Measurements from ENCODE around the gene MOG.
"Not testable (repeated sequence)": the region's sequence is repeated elsewhere in the genome, so short reads cannot be mapped to it uniquely, and the experiment has no call there.

The MOG gene

DNA sequence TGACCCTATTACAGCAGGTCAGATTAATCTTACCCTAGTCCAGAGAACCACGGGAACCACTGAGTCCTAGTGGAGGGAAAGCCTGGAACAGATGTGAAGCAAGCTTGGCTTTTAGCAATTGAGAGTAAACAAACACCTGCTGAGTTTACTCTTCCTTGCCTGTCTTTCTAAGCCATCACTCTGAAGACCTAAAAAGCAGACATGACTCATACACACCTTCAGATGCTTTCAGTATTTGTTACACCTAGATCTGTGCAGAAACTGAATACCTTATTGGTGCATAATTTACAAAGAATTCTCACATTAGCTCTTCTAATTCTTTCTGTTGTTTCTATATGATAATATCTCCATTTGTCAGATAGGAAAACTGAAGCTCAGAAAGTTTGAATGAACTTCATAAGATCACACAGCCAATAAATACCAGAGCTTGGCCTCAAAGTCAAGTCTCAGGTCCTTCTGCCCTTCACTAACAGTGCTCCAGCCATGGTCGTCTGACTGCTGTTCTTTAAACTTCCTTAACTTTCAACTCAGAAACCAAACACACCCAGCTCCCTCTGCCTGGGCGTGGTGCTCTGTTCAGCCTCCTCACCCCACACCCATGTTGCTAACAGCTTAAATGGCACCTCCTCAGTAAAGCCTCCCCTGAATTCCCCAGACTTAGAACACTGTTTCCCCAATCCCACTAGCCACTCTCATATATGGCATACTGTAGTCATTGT, 15.3 kb upstream of the MOG start:
- peak; percentile 71 for ATAC-seq

DNA sequence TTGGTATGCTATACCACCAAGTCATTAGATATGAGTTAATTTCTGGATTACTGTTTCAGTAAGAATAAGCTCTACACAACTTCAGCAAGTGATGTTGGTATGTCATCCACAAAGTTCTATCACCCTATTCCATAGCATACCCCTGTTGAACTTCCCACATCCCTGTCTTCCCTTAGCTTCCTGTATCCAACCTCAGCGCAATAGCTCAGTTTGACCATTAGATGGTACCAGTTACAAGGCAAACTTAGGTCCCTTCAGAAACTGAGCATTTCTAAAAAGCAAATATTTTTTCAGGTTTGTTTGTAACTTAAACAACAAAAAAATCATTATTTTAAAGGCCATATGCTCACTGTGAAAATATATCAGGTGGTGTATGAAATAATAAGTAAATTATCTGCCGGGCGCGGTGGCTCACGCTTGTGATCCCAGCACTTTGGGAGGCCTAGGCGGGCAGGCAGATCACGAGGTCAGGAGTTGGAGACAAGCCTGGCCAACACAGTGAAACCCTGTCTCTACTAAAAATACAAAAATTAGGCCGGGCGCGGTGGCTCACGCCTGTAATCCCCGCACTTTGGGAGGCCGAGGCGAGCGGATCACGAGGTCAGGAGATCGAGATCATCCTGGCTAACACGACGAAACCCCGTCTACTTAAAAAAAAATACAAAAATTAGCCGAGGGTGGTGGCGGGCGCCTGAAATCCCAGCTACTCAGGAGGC, 8.8 kb upstream of the MOG start:
- DNase-seq: no peak
- ATAC-seq: no peak

More for the DNA sequence above, 15.3 kb upstream of the MOG start:
- DNase-seq: no peak

DNA sequence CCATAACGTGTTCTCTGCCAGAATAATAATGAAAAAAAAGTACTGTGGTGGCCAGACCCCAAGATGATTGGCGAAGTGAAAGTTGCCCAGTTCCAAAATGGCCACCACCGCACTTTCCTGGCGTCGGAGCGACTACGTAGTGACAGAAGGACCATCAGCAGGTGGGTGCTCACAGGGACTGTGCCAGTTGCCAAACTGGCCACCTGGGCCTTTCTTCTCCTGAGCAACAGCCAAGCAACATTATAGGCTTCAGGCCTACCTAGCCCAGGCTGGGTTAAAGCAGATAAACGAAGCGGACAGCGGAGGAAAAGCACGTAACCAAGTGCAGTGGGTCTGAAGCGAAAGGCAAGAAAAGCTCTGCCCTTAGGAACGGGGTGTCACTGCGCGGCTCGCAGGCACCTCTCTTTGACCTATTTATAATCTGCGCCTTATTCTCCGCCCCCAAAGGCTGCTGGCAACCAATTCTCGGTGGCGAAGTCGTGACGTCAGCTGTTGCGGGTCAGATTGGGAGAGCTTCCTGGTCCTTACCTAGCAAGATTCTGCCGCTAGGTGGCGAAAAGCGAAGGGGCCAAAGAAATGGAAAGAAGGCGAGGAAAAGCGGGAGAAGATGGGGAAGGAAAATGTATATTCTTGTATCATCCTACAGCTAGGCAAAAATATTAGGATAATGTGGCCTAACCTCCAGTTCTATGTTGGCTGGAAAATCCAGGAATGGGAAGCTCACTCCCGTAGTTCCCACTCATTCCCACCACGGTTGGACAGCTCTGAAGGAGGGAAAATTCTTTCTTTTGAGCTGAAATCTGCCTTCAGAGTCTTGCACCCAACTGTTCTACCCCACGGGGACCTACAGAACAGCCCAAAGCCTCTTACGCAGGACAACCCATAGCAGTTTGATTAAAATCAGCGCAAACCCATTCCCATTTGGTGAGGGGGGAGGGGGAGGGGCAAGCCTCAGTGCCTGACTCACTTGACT, 6.9 kb upstream of the MOG start:
- ATAC-seq (peak; percentile 97), DNase-seq (peak; percentile 98)

DNA sequence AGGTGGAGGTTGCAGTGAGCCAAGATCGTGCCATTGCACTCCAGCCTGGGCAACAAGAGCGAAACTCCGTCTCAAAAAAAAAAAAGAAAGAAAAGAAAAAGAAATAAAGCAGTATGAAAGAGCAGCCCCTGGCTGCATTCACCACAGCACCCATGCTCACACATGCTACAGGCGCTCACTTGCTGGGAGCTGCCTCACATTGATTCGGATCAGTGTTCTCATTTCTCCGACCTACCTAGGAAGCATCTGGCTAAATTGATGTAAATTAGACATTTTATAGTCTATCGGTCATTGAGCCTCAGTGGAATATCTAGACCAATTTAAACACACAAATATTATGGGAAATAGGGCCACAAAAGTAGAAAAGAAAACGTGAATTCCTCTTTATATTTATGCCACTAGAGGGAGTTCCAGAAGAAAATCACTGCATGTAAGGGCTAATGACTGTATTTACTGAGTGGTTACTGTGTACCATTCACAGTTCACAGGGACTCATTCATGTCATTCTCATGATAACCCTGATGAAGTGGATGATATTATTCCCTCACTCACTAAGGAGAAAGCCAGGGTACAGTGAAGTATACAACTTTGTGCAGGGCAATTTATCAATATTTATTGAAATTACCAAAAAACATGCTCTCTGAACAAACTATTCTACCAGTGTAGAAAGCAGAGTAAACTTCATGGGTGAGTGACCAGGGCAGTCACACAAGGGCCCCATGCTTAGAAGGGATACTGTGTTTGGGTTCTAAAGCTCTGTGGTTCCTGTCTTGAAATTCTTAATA, 5.3 kb upstream of the MOG start:
- ATAC-seq (no peak), DNase-seq (no peak)

DNA sequence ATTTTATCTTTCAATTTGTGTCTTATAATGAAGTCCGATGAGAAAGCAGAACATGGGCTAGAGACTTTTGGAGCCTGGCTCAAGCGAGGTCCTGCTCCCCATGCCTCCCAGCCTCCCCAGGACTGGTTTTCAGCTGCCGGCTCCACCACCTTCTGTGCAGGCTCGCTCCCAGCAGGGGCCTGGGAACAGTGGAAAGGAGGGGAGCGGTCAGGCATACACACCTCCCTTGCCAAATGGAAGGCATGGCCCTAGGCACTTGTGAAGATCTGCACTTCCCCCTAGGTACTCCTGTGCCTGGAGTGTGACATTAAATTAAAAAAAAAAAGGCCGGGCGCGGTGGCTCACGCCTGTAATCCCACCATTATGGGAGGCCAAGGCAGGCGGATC, 4.7 kb upstream of the MOG start:
- DNase-seq: no peak
- no peak for ATAC-seq

DNA sequence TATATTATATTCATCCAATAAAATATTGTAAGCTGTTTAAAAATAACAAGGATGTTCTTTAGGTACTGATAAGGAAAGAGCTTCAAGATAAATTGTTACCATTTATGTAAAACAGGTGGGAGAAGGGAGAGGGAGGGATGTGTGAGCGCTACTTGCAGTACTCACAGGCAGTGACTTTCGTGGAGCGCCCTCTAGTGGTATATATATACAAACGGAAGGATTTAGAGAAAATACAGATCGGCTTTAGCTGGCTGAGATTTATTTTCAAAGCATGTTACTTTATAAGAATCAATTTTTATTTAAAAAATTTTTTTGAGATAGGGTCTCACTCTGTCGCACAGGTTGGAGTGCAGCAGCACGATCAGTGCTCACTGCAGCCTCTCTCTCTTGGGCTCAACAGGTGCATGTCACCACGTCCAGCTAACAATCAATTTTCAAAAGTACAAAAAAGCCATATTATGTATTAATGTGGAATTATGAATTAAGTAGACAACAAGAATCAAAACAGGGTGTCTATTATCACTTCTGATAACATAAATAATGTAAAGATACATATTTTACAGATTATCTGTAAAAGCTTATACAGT, 3.3 kb upstream of the MOG start:
- DNase-seq (peak; percentile 37), ATAC-seq (no peak)

DNA sequence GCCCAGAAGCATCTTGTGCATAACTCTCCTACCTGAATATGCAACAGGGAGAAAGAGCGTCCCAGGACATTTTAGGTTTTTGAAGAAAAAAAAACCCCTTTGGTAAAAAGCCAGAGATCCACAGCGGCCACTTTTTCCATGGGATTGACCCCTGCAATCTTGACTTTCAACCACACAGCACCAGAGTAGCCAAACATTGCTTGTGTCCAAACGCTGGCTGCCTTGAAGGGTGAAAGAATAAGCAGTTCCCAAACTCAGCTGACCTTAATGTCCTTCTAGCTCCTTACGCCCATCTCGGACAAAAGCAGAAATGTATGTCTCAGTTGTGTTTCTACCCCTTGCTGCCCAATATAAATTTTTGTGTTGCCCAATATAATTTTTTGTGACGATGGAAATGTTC, 1.2 kb upstream of the MOG start:
- ATAC-seq (no peak), DNase-seq (no peak)

DNA sequence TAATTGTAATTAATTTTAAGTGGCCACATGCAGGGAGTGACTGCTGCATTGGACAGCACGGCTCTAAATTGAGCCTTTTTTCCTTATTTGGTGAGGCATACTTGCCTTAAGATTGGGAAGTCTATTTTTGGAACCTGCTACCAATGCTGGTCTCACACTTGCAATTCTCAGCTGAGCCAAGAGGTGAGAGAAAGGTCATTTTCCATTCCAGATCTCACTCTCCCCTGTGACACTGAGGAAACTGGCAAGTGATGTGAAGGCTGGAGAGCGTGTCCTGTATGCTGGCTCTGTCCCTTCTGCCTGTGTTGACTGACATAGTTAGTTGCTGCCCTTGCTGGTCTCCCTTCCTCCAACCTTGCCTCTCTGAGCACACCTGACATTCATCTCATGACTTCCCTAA, 735 bp upstream of the MOG start:
- no peak for ATAC-seq
- no peak for DNase-seq

DNA sequence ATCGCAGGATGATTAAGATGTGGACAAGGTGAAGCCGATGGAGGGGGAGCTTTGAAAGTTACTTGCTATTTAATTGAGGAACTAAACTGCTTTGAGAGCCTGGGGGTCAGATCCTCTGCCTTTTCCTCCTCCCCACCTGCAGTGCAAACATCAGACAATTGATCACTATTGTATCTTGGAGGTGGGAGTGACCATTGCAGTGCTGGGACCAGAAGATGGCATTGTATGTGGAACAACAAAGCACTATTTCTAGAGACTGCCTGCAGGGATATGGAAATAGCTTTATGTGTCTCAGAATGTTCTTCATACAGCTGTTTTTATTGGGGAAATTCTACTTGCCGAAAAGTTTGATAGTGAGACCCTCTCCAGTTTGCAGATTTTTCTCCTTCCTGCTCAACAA, 4.2 kb downstream of the MOG start:
- DNase-seq (no peak), ATAC-seq (no peak)

DNA sequence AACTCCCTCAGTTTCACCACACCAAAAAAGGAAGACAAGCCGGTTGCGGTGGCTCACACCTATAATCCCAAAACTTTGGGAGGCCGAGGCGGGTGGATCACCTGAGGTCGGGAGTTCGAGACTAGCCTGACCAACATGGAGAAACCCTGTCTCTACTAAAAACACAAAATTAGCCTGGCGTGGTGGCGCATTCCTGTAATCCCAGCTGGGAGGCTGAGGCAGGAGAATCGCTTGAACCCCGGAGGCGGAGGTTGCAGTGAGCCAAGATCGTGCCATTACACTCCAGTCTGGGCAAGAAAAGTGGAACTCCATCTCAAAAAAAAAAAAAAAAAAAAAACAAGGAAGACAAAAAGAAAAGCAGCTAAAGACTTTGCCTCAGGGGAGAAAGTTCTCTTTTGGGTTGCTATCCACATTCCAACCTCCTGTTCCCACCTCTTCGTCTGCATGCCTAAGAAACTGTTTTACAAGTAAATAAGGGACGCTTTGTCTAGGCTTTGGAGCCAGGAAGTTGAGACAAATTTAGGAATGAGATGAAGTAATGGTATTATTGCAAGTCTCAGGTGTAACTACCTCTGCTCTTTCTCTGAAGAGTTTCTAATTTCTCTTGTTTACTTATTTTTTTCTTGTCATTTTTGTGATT, 4.7 kb downstream of the MOG start:
- DNase-seq, ATAC-seq: not testable (repeated sequence)

DNA sequence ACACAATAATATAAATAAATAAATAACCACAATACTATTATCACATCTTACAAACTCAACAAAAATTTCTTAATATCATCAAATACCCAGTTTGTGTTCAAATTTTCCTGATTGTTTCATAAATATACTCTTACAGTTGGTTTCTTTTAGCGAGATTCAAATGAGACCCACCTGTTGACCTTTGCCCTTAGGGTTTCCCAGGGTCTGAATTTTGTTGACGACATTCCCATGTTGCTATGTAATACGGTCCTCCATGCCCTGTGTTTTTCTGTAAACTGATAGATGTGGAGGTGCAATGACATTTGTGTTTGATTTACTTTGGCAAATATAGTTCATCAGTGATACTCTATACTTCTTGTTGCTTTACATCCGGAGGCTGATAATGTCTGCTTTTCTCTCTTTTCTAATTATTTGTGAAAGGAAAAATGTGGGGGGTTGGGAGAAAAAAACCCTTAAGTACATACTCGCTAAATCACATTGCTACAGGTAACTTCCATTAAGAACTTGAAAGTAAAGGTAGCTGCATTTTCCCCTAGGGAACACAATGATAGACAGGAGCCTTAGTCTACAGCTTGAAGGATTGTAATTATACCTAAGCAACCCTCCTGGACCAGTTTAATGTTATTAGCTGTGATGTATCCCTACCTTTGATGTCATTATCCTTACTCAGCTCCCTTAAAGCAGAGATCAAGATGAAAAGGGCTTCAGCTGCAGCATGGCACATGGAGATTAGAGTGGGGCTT, 6.6 kb downstream of the MOG start:
- ATAC-seq: no peak

DNA sequence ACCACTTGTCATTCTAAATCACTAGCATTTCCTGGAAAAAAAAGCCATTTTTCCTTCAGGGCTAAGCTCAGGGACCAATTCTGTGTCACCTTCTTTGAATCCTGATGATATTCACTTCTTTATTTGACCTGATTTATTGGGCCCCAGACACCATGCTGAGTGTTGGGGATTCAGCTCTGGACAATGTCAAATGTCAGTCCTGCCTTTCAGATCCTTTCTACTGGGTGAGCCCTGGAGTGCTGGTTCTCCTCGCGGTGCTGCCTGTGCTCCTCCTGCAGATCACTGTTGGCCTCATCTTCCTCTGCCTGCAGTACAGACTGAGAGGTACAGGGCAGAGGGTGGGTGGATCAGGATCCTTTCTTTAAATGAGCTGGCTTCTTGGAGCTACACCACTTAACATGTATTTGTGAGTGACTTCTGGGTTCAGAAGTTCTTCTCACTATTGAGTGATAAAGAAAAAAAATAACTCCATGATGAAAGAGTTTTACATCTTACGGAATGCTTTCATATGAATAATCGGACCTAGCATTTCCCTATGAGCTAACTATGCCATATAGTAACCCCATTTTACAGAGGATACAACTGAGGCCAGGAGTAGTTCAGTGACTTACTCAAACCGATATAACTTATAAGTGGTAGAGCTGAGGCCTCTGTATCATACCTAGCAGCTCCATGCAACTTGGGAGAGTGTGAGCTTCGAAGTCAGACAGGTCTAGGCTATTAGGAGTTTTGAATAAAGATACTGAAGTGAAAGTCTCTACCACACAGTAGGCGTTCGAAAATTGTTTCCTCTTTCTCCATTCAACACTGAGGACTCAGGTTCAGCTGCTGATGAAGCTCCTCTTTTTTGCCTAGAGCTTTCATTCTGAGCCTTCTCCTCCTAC, 9.3 kb downstream of the MOG start:
- DNase-seq: no peak
- no peak for ATAC-seq

More for the DNA sequence above, 6.6 kb downstream of the MOG start:
- no peak for DNase-seq

DNA sequence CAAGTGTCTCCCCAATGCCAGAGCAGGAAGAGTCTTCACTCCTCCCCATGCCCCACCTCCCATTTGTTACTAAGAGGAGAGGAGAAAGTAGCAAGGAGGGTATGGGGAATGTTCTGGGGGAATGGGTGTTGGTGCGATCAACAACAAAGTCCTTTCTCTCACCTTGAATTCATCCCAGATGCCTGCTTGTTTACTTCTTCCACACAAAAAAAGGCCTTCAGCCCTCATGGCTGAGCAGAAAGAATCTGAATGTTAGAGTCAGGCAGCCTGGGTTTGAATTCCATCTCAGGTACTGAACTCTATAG, 9.9 kb downstream of the MOG start:
- ATAC-seq (no peak), DNase-seq (no peak)

DNA sequence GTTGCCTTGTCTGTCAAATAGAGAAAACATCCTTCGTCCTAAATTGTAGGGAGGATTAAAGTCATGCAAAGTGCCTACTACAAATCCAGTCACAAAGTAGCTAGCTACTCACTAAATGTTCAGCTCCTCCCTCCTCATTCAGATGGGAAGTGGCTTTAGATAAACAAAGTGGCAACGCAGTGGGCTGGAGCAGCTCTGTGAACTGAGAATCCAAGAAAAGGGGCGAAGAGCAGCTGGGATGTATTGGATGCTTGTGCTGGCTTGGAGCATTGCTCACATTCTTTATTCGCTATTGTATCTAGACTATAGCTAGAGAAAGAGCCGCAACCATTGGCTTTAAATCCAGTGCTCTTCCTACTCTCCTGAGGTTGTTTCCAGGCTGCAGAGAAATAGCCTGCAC, 10.3 kb downstream of the MOG start:
- ATAC-seq (no peak), DNase-seq (no peak)

DNA sequence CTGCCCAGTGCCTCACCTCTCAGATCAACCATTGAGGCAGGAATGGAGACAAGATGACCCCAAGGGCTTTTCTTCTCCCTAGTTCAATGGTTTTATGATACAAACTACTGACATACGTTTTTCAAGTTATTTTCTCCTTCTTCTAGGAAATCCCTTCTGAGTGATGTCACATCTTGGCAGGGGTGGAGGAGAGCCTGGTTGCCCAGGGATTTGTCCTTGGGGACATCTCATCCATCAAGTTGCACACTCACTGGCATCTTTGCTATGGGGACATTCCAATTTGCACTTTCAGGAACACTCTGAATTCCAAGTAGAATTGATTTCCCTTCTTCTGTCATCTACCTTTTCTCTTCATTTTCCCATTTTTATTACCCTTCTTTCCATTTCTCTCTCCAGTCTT, 14.1 kb downstream of the MOG start:
- ATAC-seq: no peak
- no peak for DNase-seq

DNA sequence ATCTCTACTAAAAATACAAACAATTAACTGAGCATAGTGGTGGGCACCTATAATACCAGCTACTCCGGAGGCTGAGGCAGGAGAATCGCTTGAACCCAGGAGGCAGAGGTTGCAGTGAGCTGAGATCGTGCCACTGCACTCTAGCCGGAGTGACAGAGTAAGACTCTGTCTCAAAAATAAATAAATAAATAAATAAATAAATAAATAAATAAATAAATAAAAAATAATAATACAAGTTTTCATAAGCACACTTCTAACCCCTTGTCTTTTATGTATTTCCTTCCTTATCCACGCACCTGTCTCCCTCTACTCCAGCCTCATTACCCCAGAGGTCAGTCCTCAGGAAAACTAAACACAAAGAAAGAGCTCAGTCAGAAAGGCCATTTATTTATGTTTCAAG, 15.2 kb downstream of the MOG start:
- DNase-seq, ATAC-seq: not testable (repeated sequence)

DNA sequence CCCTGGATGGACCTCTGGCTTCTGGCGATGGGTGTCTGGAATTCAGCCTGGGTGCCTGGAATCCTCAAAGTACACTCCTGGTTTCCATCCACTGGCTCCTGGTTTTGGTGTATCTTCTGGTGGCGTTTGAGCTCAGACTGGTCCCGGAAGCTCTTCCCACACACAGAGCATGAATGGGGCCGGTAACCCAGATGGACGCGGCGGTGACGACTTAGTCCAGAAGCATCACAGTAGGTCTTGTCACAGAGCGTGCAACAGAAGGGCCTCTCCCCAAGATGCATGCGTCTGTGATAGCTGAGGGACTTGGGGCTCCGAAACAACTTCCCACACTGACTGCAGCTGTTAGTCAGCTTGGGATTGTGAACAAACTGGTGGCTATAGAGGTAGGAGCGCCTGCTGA, 16.3 kb downstream of the MOG start:
- ATAC-seq: no peak
- no peak for DNase-seq

DNA sequence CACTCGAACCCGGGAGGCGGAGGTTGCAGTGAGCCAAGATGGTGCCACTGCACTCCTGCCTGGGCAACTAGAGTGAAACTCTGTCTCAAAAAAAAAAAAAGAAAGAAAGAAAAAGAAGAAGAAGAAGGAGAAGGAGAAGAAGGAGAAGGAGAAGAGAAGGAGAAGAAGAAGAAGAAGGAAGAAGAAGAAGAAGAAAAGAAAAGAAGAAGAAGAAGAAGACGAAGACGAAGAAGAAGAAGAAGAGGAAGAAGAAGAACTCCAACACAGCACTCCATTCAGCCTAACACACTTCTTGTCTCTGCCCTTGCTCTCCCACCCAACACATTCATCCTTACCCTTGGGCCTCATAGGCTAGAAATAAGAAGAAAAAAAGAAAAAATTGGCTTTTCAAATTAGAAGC, 17.1 kb downstream of the MOG start:
- DNase-seq (no peak), ATAC-seq (no peak)

DNA sequence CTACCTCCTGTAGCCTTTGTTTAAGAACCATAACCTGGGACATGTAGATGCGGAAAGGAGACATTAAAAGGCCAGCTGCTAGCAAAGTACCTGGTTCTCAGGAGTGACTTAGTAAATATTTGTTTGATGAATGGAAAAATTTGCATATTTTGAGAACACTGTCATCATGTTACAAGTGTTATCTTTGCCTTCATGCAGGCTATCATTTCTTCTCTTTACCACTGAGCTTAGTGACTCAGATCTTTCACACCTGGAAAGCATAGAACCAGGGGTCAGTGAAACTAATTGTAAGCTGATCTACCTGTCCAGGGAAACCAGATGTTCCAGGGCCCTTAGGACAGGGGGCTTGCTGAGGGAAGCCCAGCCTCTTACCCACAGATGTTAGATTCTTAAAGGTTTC, 18.7 kb downstream of the MOG start:
- DNase-seq: no peak
- ATAC-seq: no peak

All from stimulated activated naive CD8-positive, alpha-beta T cell treated with anti-CD3 and anti-CD28 coated beads, Interleukin-15, Interleukin-2, amounts not matched to agents 100 U/mL and 50 U/mL, for 24 hours (primary cell).